Measurements from ENCODE around the gene DSG3. TPM values are rescaled to one million over a fixed set of nuclear protein-coding genes. Genes with fewer than 3 reads are reported as not detected.
"Not testable (repeated sequence)": the region's sequence is repeated elsewhere in the genome, so short reads cannot be mapped to it uniquely, and the experiment has no call there.

DSG3 gene
- total RNA-seq, 1 experiment from 2014 or later, result not detected

DNA sequence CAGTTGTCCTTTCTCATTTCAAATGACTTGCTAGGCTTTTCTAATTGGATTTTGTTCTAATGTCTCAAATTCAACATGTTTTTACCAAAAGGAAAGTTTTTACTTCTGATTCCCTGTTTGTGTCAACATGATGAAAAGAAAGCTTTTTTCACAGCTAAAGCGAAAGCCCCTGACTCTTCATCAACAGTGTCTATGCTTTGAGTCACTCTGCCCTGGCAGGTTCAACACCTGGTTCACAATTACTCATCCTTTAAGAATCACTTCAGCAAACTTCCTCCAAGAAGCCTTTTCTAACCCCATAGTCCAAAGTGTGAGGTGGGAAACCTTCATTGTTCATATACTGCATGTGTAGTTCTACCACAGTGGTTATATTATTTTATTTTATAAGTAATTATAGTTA is 42.8 kb downstream of the DSG3 start:
- no peak for DNase-seq (ENCODE audit: extremely low read depth, low read depth)

DNA sequence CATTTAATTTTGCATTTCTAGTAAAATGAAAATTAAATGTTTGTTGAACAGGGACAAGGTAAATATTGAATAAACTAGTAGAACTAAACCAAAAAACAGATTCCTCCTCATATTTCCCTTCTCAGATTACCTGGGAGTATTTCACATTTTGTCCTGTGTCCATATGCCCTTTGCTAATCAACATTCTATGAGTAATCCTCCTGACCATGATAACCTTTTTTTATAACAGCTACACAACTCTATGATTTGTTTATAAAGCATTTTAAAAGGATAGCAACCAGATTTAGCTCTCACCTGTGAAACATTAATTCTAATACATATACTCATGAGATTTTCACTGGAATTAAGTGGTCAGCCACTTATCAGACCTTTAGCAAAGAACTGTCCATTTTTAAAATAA is 43.3 kb downstream of the DSG3 start:
- no peak for DNase-seq (ENCODE audit: extremely low read depth, low read depth)

DNA sequence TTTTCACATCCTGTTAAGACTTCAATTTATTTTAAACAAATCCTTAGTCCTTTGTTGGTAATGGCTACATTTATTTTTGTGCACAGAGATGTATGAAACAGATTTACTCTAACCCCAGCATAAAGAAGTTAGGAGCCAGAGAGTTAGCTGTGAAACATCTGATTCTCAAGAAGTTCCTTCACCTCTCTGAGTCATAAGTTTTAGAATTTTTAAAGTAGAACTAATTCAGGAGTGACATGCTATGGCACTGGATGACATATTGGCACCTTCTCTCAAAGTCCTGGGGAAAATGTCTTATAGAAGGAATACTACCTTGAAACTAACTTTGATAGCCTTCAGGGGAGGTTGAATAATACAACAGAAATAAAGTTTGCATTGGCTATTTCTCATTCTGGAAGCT is 44.0 kb downstream of the DSG3 start:
- no peak for DNase-seq (ENCODE audit: extremely low read depth, low read depth)

DNA sequence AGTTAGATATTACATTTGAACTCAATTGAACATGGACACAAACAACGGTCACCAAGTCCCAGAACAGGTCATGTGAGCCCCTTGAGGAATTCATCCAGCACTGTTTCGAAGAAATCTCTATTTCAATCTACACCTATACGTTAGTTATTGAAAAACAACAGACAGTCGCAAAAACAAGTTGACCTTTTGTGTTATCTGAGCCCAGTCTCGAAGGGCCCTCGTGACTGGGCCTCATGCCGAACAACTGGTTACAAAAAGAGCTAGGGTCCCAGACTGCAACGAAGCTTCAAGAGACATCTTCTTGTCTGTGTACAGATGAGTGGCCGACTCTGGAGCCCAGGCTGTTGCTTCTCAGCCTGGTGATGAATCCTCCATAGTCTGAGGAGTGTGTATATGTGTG is 45.1 kb downstream of the DSG3 start:
- no peak for DNase-seq (ENCODE audit: extremely low read depth, low read depth)

DNA sequence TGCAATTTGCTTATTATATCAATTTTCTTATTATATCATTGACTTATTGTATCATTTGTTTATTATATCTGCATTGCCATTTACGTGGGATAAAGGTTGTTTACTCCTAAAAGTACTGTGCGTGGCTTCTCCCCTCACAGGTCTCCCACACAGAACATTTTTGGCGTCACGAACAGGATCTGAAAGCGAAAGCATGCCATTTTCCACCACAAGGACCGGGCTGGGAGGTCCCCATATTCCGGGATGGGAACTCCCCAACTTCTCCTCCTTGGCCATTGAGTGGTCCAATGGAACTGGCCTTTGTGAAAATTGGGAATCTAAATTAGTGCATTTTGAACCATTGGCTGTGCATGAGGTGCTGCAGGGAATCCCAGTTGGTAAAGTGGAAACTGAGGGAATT is 45.6 kb downstream of the DSG3 start:
- no peak for DNase-seq (ENCODE audit: extremely low read depth, low read depth)

DNA sequence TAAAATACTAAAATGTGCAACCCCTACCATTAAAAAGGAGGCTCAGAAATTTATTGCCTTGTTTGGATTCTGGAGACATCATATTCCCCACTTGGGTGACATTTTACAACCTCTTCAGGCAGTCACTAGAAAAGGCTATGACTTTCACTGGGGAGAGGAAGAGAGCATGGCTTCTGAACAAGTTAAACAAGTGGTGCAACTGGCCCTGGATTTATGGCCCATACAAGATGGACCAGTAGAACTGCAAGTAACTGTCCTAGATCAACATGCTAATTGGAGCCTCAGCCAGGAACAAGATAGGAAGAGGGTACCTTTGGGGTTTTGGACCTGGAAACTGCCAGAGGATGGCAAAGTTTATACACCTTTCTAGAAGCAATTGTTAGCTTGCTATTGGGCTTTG is 46.4 kb downstream of the DSG3 start:
- DNase-seq (ENCODE audit: extremely low read depth, low read depth), result no peak

DNA sequence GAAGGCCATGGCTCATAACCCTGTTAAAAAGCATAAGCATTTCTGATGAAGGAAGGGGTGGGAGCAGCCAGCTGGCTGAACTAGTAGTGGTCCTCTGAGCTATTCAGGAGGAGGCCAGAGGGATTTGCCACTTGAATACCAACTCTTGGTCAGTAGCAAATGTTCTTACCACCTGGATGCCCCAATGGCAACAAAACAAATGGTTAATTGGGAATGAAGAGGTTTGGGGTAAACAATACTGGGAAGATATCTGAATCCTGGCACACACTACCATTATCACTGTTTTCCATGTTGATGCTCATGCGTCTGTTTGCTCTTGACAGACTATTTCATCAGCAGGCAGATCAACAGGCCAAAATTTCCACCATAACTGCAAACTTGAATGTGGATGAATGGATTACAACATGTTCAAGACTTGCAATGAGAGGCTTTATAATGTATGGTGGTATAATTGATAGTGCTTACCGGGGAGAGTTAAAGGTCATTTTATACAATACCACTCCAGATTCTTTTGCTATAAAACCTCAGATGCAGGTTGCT is 47.2 kb downstream of the DSG3 start:
- DNase-seq (ENCODE audit: extremely low read depth, low read depth), result not testable (repeated sequence)

DNA sequence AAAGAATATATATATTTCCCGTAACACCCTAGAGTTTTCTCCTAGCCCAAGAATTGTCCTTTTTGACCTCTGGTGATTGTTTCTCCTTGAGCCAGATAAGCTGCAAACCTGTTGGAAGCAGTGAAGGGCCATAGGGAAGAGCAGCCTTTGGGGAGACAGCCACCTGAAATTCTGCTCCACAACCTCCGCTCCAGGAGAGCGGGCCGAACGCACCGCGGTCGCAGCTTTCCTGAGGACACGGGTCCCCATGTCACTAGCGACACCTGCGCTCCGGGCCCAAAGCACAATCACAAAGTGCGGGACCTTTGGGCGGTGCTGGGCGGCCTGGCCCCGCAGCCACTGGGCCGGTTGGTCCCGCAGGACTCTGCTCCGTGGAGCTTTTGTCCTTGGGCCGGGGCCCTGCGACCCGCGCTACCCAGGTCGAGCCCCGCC is 49.9 kb downstream of the DSG3 start:
- no peak for DNase-seq (ENCODE audit: extremely low read depth, low read depth)

DNA sequence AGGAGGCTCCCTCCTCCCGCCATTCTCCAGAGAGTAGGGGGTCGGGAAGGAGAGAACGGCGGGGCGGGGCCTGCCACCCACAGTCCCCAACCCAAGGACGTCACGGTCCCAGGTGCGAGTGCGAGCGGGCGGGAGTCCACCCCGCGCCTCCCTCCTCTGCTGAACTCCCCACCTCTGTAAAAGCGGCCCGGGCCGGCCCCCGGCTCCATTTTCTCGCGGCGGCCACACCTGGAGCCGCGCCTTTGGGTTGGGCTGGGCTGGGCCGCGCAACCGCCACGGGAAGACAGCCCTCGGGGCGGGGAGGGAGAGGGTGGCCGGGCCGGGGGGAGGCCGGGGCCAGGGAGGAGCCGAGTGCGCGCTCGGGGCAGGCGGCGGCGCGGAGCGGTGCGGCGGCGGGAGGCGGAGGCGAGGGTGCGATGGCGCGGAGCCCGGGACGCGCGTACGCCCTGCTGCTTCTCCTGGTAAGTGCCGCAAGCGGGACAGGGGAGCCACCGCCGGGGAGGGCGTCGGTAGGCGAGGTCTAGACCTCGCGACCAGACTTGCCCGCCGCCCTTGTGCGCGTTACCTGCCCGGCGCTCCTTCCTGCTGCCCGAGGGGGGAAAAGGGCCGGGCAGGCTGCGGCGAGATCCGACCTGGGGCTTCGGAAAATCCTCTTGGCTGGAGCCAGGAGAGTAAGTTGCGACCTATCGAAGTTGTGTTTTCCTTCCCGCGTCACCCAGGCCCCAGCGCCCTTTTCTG is 50.5 kb downstream of the DSG3 start, which contains the start of gene DSG2:
DSG2 (plus strand) TSS at position 342 of the 738 bp plus-strand sequence; CDS start at position 417, 75 bp downstream.
- no peak for DNase-seq (ENCODE audit: extremely low read depth, low read depth)

DNA sequence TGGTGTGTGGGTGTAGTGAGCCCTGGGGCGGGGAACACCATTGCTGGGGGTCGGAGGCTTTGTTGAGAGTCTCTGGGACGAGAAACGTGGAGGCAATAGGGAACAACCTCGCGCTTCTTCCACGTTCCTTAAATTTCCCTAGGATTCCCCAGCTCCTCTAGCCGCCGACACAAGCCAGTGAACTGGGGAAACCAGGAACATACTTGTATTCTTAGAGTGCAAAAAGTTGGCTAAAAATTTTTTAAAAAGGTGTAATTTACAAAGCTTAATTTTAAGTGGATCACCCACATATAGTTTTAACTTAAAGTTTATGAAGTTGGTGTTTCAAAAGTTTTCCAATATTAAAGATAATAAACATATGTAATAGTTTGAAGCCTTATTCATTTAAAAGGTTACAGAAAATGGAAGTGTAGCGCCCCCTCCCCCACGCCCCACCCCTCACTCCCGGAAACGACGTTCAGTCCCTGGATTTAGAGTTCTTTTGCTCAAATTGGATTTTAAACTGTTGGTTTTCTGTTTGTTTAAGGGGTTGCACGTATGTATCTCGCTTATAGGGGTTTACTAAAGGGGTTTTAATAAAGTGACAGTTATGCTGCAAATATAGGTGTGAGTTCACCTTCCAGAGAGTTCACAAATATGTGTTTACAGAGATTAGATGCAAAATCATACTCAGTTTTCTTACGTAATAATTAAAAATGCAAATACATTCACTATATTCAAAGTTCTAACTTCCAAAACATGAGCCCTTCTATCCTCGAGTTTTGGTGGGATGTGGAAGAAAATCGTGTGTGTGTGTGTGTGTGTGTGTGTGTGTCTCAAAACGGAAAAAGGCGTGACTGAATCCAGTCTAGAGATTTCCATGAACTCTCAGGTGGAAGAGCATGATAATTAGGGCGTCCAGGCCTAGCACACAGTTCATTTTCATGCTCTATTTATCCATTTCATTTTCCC is 51.3 kb downstream of the DSG3 start:
- DNase-seq (ENCODE audit: extremely low read depth, low read depth), result no peak

DNA sequence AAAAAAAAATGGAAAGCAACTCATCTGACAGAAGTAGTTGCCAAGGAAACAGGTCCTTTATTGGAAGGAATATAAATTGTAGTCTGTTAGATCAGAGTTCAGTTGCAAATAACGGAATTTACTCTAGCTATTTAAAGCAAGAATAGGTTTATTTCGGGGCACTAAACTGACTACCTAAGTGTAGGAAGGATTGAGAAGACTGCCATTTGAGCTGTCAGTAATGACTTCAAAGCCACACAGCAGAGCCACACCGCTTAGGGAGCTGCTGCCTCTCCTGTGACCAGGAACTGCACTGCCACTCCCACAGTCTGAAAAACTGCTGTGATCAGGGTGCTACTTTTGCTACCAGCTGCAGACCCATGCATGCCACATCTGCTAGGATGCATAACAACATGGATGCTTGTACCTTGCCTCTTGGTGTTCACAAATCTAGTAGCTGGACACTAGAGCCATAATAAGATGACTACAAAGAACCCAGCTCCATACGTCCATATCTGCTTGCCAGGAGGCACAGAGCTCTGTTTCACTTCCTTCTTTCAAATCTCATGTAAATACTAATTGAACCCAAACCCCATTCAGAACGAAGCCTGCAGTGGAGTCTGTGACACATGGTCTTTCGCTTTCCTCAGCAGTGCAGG is 52.6 kb downstream of the DSG3 start:
- no peak for DNase-seq (ENCODE audit: extremely low read depth, low read depth)

DNA sequence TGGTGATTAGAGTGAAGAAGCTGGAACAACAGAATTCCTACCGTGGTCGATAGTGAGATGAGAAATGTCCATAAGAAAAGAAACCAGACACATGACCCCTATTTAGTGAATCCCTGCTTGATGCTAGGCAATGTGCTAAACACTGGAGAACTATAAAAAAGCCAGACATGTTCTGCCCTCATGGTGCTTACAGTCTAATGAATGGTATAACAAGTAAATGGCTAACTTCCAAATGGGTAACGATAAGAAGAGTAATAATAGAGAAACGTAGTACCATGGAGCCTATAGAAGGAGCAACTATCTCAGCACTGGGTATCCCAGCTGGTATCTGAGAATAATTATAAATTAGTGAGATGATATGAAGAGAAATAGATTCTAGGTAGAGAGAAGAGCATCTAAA is 55.5 kb downstream of the DSG3 start:
- no peak for DNase-seq (ENCODE audit: extremely low read depth, low read depth)

DNA sequence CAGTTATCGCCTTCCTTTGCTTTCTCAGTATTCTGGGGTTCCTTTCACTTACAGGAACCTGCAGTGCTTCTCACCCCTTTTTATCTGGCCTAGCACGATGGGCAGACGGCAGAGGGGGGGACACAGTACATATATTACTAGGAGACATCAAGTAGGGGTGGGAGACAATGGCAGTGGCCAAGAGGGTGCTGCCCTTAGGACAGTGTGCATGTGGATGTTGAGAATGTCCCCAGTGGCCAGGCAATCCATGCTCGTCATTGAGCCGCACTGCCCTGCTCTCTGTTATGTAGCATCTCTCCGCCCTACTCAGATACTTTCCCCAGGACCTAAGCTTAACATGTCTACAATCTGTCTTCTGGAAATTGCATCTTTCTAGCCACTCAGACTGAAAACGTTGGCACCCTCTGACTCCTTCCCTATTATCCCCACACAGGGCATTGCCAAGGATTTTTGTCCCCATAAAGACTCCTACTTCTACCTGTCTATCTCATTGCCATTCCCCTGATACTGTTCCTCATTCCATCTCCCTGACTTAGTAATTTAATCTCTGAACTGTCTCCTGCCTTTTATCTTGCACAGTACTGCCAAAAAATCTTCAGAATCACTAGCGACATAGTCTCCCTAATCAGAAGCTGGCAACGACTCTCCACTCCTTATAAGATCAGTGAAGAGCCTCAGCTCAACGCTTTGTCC is 57.1 kb downstream of the DSG3 start:
- DNase-seq (ENCODE audit: extremely low read depth, low read depth), result no peak

DNA sequence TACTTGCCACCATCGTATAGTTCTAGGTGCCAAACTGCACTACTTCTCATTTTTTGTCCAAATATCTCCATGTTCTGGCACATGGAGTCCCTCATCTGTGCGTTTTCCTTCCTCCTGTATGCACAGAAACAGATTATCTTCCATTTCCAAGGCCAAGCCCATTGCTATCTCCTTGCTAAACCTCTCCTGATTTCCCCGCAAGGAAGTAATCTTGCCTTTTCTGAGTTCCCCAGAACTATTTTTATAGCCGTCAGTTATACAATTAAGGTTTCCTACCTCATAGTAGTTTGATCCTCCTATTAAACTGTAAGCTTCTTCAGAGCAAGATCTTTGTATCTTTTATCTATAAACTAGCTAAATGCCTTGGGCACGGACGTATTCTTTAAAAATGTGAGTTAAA is 57.6 kb downstream of the DSG3 start:
- DNase-seq (ENCODE audit: extremely low read depth, low read depth), result no peak

DNA sequence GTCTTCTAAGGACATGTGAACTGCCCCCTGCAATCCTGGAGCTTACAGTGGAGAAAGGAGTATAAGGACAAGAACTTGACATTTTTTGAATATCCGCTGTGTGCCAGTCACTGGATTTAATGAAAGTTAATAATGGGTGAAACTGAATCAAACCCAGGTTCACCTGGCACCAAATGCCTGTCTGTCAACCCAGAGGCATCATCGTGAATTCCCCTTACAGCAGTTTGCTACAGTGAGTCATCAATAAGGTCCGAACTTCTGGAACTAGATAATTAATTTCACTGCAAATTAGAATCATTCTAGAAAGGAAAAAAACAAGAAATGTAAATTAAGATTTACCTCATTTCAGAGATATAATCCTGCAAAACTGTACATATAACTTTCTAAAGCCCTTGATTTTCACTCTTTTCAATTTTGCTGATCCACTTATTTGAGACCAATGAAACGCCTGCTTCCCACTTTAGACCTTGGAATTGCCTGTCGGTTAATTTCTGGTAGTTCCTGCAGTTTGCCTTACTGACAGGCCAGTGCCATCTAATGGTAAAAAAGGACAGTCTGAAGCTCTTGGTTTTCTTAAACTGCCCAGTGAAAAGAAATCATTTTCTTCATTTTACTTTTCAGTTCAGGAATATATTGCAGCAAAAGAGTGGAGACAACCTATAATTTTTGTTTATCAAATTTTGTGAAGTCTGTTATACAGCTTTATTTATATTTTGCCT is 58.6 kb downstream of the DSG3 start:
- no peak for DNase-seq (ENCODE audit: extremely low read depth, low read depth)

DNA sequence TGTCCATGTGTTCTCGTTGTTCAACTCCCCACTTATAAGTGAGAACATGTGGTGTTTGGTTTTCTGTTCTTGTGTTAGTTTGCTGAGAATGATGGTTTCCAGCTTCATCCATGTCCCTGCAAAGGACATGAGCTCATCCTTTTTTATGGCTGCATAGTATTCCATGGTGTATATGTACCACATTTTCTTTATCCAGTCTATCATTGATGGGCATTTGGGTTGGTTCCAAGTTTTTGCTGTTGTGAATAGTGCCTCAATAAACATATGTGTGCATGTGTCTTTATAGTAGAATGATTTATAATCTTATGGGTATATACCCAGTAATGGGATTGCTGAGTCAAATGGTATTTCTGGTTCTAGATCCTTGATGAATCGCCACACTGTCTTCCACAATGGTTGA is 59.6 kb downstream of the DSG3 start:
- not testable (repeated sequence) for DNase-seq (ENCODE audit: extremely low read depth, low read depth)

DNA sequence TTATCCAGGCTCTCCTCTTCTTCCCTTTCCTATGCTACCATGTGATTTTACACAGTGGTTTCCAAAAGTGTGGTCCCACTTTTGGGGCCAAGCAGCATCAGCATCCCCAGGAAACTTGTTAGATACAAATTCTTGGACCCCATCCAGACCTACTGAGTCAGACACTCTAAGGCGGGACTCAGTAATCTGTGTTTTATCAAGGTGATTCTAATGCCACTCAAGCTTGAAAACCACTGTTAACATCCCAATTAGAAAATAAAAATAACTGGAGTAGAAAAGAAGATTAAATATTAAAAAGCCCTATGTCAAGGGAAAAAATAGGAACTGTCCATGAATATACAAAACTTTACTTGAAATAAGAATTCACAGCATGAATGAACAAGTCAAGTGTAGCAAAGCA is 61.2 kb downstream of the DSG3 start:
- no peak for DNase-seq (ENCODE audit: extremely low read depth, low read depth)

DNA sequence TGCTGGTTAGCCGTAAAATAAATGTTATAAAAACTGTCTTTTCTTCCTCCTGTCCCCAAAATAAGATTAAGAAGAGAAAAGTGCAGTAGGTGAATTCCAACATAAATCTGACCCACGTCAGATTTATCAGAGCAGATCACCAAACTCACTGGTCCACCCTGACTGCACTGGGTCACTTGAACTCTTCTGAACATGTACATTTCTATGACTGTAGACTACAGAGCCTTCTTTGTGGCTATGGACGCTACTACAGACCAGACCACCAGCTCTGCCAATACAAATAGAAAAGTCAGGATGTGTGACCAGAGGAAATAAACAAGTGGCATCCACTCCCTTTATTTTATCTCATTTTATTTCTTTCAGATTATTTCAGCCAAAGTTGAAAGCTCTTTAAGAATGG is 62.0 kb downstream of the DSG3 start:
- DNase-seq (ENCODE audit: extremely low read depth, low read depth), result no peak

DNA sequence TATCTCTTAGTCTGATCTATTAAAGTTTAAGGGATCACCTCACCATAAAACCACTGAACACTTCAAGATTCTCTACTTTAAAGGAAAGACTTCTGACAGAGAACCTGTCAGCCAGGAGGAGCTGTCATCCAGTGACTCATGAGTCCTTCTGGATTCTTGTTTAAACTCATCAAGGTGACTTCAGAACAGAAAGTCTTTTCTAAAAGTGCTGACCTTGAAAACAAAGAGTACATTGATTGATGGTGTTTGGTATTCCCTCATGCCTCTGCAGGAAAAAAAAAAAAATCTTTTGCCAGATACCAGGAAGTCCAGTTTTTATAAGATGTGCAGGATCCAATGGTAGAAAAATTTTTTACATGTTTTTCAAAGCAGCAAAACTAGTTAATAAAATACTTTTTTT is 62.8 kb downstream of the DSG3 start:
- DNase-seq (ENCODE audit: extremely low read depth, low read depth), result no peak

DNA sequence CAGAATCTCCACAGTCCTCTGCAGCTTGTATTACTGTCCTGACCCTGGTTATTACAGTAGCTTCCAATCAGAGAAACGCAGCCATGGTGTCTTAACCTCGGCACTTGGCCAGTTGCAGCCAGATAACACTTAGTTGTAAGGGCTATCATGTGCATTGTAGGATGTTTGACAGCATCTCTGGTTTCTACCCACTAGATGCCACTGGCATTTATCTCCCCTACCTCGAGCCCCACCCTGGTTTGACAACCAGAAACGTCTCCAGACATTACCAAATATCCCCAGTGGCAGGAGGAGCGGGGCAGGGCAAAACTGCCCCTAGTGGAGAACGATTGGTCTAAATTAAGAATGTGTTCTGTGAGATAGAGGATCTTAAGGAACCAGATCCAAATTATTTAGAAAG is 63.6 kb downstream of the DSG3 start:
- no peak for DNase-seq (ENCODE audit: extremely low read depth, low read depth)
